ENCODE data around the gene CLPTM1. TPM values are rescaled to one million over a fixed set of nuclear protein-coding genes. Genes with fewer than 3 reads are reported as not detected.

The CLPTM1 gene
- total RNA-seq, 4 donors from 2014 or later: 61.3 to 116 (median 89.4) TPM

- H3K4me1 ChIP-seq: no peaks in the 10 kb centered on the region
- no peaks in the 10 kb centered on the region for H3K27me3 ChIP-seq
- peak; percentile 14 to 47 for DNase-seq
- H3K36me3 ChIP-seq: no peaks in the 10 kb centered on the region
- in situ Hi-C loops (cut with MboI; ENCODE audit: low sequenced_read_pairs in 4 of 4) (no loop called here), intact Hi-C loops (cut with DNase I; ENCODE audit: low total_unique reads) (no loop called here)
- TF ChIP-seq CTCF (IDR thresholded peaks at IDR 0.05 in 4 of 5, conservative IDR thresholded peaks at IDR 0.05 in 1 of 5) (no peak), POLR2A (IDR thresholded peaks at IDR 0.05) (no peak)
- no peak overlapping the region for H3K4me3 ChIP-seq
- no peaks in the 10 kb centered on the region for H3K9me3 ChIP-seq
- H3K27ac ChIP-seq: no peak overlapping the region
- ATAC-seq: no peak
These were observed 11.4 kb upstream of the CLPTM1 start for GRCh38 chr19:44943801-44944249.

- Histone ChIP-seq H3K27me3 (no peaks in the 10 kb centered on the region), H3K9me3 (no peaks in the 10 kb centered on the region), H3K27ac (no peak overlapping the region), H3K36me3 (peaks cover 0 to 6% of the 10 kb centered on the region in 2 donors), H3K4me3 (no peak overlapping the region), H3K4me1 (peaks cover 4 to 7% of the 10 kb centered on the region in 2 donors)
- no peak for ATAC-seq
- TF ChIP-seq POLR2A (IDR thresholded peaks at IDR 0.05) (no peak), CTCF (IDR thresholded peaks at IDR 0.05 in 4 of 5, conservative IDR thresholded peaks at IDR 0.05 in 1 of 5) (no peak)
- intact Hi-C loops (cut with DNase I; ENCODE audit: low total_unique reads): no loop called here
- no peak for DNase-seq
- in situ Hi-C loops (cut with MboI; ENCODE audit: low sequenced_read_pairs in 4 of 4): no loop called here
These were observed 8.1 kb upstream of the CLPTM1 start for GRCh38 chr19:44947041-44947581.

GRCh38 chr19:44948237-44948636, 6.9 kb upstream of the CLPTM1 start:
- in situ Hi-C loops (cut with MboI; ENCODE audit: low sequenced_read_pairs in 4 of 4) (no loop called here), intact Hi-C loops (cut with DNase I; ENCODE audit: low total_unique reads) (no loop called here)
- Histone ChIP-seq H3K9me3 (no peaks in the 10 kb centered on the region), H3K4me1 (peaks cover 6 to 7% of the 10 kb centered on the region in 2 donors), H3K4me3 (no peak overlapping the region), H3K27me3 (no peaks in the 10 kb centered on the region), H3K27ac (no peak overlapping the region), H3K36me3 (peaks cover 0 to 6% of the 10 kb centered on the region in 2 donors)
- DNase-seq (no peak), ATAC-seq (no peak)
- TF ChIP-seq POLR2A (IDR thresholded peaks at IDR 0.05): no peak
- TF ChIP-seq CTCF (IDR thresholded peaks at IDR 0.05 in 4 of 5, conservative IDR thresholded peaks at IDR 0.05 in 1 of 5): no peak

- intact Hi-C loops (cut with DNase I; ENCODE audit: low total_unique reads) (no loop called here), in situ Hi-C loops (cut with MboI; ENCODE audit: low sequenced_read_pairs in 4 of 4) (no loop called here)
- Histone ChIP-seq H3K4me1 (peaks cover 12% of the 10 kb centered on the region in 2 donors), H3K4me3 (no peak overlapping the region), H3K9me3 (no peaks in the 10 kb centered on the region), H3K36me3 (peaks cover 0 to 6% of the 10 kb centered on the region in 2 donors), H3K27ac (no peak overlapping the region), H3K27me3 (no peaks in the 10 kb centered on the region)
- DNase-seq (no peak), ATAC-seq (no peak)
- TF ChIP-seq CTCF (IDR thresholded peaks at IDR 0.05 in 4 of 5, conservative IDR thresholded peaks at IDR 0.05 in 1 of 5) (no peak), POLR2A (IDR thresholded peaks at IDR 0.05) (no peak)
These were observed 6.3 kb upstream of the CLPTM1 start for GRCh38 chr19:44948763-44949374.

Data from gastrocnemius medialis (tissue), 4 donors.